Measurements from ENCODE around the gene OR2F1.

GRCh38 chr7:143979359-143979758, 24.7 kb downstream of the OR2F1 start:
- TF ChIP-seq CTCF (IDR thresholded peaks at IDR 0.05) (no peak), POLR2A (IDR thresholded peaks at IDR 0.05) (no peak), EP300 (IDR thresholded peaks at IDR 0.05) (no peak)
